NCI-H82 treated with DMSO at 0.1 percent for 48 hours (cell line): ENCODE results near the gene ZNF324B.
"Not testable (repeated sequence)": the region's sequence is repeated elsewhere in the genome, so short reads cannot be mapped to it uniquely, and the experiment has no call there.

Experiments
- DNase-seq: peaks from one replicate; lab custom pipeline; 2025; ENCODE audit not compliant: unreplicated experiment; lab: John Stamatoyannopoulos, UW

The ZNF324B gene

DNA sequence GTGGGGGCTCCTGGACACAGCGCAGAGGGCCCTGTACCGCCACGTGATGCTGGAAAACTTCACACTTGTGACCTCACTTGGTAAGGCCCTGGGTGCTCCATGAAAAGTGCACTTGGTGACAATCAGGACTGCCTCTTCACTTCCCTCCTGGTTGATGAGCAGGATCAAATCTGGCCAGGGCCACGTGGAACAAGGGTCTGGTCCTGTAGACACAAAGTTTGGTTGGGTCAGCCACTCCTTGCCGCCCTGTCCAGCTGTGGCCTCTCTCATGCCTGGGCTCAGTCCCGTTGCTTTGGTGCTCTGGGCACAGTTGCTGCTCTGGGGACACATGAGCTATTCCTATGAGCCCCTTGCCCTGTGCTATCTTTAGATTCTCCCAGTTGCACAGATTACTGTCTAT, 2.3 kb downstream of the ZNF324B start:
- DNase-seq, result no peak

DNA sequence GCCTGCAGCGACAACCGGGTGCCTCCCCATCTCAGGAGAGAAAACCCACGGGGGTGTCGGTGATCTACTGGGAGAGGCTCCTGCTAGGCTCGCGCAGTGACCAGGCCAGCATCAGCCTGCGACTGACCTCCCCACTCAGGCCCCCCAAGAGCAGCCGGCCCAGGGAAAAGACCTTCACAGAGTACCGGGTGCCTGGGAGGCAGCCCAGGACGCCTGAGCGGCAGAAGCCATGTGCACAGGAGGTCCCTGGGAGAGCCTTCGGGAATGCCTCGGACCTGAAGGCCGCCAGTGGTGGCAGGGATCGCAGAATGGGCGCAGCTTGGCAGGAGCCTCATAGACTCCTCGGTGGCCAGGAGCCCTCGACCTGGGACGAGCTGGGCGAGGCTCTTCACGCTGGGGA, 3.9 kb downstream of the ZNF324B start:
- no peak for DNase-seq

DNA sequence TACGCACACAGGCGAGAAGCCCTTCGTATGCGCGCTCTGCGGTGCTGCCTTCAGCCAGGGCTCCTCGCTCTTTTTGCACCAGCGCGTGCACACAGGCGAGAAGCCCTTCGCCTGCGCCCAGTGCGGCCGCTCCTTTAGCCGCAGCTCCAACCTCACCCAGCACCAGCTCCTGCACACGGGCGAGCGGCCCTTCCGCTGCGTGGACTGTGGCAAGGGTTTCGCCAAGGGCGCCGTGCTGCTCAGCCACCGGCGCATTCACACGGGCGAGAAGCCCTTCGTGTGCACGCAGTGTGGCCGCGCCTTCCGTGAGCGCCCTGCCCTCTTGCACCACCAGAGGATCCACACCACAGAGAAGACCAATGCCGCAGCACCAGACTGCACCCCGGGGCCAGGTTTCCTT, 4.7 kb downstream of the ZNF324B start:
- no peak for DNase-seq

DNA sequence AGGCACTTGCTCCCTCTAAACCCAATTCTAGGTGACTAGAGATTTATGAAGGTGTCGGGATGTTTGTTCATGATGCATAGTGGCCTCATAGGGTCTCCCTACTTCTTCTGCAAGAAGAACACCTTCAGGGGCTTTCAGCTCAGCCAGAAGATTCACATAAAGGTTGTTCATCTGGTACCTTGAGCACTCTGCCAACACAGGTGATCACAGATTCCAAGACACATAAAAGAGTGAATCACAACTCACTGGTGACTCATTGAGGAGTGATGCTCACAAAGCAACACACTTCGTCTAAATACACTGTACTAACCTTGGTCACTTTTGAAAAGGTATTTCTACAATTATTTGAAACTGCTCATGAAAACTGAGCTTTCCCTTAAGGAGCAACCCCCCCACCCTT, 8.6 kb downstream of the ZNF324B start:
- no peak for DNase-seq

DNA sequence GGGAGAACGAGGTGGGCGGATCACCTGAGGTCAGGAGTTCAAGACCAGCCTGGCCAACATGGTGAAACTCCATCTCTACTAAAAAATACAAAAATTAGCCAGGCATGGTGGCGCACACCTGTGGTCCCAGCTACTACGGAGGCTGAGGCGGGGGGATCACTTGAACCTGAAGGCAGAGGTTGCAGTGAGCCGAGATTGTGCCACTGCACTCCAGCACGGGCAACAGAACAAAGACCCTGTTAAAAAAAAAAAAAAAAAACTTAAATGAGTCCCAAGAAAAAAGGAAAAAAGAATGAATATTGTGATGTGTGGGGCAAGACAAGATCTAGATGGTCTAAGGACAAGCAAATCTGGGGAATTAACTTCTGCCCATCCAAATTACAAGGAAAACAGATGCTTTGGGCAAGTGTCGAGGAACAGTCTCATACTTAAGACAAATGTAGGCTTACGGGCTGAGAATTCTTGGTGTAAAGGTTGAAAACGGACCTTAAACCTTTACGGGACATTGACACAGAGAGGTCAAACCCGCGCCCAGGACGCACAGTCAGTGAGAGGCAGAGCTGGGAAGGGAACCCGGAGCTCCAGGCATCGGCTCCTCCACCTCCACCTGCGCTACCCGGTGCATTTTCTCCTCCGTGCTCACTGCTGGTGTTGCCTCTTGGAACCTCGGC, 14.8 kb downstream of the ZNF324B start:
- DNase-seq, result no peak

DNA sequence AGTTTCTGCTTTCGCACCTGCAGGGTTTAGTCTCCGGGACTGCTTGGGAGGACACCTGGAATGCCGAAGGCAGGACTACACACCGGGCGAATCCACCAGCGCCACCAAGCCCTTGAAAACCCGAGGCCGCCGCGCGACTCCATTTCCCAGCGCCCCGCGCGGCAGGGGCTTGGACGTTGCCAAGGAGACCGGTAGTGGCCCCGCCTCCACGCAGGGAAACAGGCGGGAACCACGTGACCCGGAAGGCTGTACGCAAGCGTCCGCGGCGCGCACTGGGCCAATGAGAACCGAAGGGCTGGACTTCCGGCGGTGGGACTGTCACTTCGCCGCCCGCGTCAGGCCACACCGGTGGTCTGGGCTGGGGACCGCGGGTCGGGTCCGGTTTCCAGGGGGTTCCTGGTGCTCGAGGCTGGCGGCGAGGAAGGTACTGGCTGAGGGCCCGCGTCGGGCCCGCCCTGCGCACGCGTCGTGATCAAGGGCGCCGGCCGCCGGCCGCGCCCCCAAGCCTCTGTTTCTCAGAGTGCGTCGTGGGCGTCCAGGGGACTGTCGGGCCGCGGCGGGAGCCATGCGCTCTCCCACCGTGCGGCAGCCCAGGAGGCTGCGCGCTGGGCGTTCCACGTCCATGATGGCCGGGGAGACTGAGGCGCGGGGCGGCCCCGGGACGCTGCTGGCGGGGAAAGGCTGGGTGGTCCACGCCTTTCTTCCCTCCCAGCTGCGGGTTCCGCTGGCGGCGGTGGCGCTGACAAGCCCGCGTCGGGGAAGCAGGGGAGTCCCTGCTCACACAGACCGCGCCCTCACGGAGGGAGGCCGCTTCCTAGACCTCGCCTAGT, 15.6 kb downstream of the ZNF324B start, which contains the start of gene ZNF324:
TSS of gene ZNF324 (plus strand) at position 321 of the 830 bp plus-strand sequence. CDS start 2,106 bp downstream, outside the sequence.
- peak; percentile 93 for DNase-seq

DNA sequence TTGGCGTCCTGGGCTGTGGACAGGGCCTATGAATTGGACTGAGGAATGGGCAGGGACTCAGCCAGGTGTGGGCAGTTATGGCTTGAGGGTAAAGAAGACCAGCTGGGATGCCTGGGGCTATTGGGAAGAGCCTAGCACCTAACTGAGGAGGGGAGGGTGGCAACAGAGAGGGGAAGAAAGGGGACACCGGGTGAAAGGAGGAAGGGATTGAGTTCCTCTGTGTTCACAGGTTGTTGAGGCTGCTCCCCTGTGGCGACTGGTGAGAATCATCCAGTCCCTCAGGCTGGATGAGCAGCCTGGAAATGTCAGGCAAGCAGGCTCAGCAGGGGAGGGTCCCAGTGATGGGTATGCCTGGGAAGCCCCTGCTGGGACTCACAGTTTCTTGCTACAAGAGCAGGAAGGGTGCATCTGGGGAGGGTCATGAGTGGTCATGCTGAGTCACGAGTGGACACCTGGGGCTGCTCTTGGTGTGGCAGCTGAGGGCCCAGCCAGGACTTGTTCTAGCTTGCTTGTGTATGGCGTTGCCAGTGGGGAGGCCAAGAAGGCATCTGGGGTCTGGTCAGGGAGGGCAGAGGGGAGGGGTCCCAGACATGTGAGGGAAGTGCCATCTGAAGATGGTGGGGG, 16.9 kb downstream of the ZNF324B start:
- no peak for DNase-seq

DNA sequence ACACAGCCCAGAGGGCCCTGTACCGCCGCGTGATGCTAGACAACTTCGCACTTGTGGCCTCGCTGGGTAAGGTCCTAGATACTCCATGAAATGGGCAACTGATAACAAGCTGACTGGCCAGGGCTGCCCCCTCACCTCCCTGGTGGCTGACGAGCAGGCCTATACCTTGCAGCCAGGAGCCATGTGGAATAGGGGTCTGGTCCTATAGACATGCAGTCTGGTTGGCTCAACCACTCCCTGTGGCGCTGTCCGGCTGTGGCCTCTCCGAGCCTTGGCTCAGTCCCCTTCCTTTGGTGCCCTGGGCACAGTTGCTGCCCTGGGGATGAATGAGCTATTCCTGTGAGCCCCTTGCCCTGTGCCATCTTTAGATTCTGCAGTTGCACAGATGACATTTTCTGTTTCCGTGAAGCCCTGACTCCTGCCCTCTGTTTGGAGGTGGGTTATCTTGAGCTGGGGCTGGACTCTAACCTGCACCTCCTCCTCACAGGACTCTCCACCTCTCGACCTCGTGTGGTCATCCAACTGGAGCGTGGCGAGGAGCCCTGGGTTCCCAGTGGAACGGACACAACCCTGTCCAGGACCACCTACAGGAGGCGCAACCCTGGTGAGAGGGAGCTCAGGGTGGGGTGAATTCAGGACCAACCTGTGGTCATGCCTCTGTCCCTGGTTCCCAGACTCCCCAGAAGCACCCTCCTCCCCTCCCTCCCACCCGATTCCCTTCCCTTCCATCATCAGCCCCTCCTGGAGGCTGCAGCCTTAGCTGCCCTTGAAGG, 18.0 kb downstream of the ZNF324B start:
- DNase-seq, result no peak

DNA sequence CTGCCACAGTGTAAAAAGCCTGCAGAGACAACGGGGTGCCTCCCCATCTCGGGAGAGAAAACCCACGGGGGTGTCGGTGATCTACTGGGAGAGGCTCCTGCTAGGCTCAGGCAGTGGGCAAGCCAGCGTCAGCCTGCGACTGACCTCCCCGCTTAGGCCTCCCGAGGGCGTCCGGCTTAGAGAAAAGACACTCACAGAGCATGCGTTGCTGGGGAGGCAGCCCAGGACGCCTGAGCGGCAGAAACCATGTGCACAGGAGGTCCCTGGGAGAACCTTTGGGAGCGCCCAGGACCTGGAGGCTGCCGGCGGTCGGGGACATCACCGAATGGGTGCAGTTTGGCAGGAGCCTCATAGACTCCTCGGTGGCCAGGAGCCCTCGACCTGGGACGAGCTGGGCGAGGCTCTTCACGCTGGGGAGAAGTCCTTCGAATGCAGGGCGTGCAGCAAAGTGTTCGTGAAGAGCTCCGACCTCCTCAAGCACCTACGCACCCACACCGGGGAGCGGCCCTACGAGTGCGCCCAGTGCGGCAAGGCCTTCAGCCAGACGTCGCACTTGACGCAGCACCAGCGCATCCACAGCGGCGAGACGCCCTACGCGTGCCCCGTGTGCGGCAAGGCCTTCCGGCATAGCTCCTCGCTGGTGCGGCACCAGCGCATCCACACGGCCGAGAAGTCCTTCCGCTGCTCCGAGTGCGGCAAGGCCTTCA, 19.6 kb downstream of the ZNF324B start:
- DNase-seq, result not testable (repeated sequence)

DNA sequence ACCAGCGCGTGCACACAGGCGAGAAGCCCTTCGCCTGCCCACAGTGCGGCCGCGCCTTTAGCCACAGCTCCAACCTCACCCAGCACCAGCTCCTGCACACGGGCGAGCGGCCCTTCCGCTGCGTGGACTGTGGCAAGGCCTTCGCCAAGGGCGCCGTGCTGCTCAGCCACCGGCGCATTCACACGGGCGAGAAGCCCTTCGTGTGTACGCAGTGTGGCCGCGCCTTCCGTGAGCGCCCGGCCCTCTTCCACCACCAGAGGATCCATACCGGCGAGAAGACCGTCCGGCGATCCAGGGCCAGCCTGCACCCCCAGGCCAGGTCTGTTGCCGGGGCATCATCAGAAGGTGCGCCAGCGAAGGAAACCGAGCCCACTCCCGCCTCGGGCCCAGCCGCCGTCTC, 20.3 kb downstream of the ZNF324B start:
- DNase-seq, result no peak

DNA sequence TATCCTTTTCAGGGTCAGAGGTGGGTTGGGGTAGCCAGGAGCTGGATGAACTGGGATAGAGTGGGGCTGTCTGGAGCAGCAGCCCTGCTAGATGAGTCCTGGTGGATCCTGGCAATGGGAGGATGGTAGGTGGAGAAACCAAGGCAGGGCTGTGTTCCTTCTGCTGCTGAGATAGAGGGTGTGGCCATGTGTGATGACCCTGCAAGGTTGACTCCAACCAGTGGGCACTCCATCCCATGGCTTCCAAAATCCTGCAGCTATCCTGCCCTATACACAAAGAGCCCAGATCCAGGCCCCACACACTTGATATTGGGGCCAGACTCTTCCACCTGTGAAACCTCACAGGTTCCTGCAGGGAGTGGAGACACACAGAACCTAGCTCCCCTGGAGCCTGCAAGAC, 22.4 kb downstream of the ZNF324B start:
- no peak for DNase-seq

DNA sequence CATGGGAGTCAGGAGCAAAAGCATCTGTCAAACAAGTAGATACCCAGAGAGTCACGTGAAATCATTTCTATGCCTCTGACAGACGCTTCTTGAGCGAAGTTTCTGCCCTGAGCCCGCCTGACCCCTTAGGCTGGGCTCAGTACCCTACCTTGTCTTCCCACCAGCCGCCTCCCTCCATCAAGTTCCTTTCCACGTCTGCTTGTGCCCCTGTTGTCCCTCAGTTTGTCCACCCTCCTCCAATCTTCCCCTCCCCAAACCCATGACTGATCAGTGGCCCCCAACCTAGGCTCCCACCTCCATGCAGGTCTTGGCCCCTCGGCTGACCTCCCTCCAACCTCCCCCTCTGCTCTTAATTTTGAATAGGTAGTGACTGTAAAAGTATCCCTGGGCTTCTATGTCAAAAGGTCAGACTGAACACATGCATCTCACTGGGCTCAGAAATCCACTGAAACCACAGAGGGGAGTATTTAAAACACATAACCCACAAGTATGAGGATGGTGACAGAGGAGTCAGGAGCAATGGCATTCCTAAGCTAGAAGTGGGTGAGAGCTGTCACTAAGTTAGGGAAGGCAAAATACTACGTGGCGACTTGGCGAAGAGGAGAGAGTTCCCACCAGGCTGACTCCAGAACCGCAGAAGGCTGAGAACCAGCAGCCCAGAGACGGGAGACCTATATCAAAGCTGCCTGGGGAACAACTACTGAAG, 23.0 kb downstream of the ZNF324B start:
- no peak for DNase-seq

DNA sequence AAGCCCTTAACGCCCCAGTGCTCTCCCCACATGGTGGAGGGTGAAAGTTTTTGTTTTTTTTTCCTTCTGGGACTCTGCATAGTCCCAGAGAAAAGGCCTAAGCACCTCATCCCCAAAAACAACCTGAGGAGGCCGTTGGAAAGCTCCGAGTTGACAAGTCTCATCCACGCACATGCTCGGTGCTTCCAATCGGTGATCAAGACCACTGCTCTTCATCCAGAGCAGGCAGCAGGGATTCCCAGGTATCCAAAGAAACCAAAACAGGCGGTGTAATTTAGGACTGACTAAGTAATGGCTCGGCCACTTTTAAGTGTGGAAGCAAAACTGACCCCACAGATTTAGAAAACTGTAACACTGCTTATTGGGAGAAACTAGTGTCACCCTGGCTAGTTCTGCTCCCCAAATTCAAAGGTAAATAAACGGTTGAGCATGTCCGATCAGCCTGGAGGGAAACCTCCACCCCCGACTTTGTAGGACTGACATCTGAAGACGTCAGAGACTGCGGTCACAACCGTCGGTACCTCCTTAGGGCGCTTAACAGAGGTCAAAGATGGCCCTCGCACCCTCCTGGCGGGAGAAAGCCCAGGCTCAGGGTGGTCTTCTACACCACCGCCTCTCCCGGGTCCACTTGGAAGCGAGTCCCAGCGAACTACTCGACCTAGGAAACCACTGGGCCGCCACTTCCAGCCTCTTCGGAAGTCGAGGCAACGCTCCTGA, 23.7 kb downstream of the ZNF324B start:
- DNase-seq, result no peak

DNA sequence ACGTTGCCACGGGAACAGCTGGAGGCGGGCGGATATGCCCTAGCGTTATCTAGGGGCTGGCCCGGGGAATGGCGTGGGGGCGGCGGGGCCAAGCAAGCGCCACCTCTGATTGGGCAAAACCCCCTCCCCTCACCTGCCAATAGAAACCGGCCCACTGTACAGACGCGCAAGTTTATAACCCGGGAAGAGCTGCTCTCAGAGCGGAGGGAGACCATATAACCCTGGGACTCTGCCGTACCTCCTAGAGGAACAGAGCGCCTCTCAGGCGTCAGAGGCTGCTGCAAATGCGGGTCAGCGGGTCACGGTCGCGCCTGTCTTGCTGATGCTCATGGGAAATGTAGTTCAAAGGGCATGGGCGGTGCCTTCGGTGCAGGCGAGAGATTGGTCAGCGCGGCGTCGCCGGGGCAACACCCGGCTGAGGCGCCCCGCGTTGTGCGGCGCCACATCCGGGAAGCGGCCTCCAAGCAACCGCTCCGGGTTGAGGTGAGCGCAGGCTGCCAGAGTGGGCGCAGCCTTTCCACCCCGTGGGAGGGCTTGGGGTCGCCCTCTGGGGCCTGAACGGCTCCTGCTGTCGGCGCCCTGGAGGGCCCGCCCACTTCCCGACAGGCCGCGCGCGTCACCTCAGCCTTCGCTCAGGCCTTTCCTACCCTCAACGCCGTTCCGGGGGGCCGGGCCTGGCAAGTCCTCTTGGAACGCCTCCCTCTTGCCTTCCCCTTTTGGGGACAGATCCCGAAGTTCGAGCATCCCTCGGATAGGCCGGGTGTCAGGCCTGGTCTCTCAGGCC, 24.5 kb downstream of the ZNF324B start, which contains the start of gene ZNF446:
TSS of gene ZNF446 (plus strand) at position 639 of the 784 bp plus-strand sequence. CDS start 867 bp downstream, outside the sequence.
- DNase-seq, result peak; percentile 94

DNA sequence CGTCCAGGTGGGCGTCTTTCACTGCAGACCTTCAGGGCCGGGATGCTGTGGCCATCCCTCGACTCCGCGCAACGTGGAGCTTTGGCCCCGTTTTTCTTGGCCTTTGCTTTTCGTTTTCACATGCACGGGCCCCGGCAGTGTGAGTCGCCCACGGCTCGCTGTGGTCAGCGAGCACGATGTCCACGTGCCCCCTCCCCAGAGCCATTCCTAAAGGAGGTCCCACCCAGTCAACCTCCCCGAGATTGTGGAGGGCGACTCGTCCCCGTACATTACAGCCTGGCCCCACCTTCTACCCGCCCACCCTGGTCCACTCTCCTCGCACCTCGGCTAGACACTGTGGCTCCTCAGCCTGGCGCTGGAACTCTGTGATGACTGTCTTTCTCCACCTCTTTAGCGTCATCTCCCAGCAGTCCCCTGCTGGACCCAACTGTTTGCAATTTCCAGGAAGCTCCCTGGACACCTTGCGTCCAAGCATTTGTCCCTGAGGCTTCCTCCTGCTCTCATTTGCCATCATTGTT, 25.1 kb downstream of the ZNF324B start:
- DNase-seq, result no peak

DNA sequence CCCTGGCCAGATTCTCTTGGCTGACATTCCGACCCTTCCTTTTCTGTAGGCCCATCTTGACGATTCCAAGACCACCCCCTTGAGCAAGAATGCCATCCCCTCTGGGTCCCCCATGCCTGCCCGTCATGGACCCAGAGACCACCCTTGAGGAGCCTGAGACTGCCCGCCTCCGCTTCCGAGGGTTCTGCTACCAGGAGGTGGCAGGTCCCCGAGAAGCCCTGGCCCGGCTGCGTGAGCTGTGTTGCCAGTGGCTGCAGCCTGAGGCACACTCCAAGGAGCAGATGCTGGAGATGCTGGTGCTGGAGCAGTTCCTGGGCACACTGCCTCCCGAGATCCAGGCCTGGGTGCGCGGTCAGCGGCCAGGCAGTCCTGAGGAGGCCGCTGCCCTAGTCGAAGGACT, 25.7 kb downstream of the ZNF324B start:
- DNase-seq, result no peak

DNA sequence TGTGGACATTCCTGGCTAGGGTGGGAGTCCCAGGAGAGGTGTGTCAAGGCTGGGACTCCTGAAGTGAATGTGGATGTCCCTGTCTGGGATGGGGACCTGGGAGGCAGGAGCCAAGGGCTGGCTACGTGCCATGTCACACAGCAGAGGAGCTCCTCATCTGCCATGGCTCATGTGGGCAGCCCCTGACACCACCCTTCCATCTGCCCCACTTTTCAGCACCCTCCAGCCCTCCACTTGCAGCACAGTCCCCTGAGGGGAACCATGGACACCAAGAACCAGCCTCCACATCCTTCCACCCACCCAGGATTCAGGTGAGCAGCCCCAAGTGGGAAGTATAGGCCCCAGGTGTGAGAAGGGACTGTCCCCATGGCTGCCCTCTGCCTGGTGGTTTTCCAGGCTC, 26.4 kb downstream of the ZNF324B start:
- DNase-seq, result no peak

DNA sequence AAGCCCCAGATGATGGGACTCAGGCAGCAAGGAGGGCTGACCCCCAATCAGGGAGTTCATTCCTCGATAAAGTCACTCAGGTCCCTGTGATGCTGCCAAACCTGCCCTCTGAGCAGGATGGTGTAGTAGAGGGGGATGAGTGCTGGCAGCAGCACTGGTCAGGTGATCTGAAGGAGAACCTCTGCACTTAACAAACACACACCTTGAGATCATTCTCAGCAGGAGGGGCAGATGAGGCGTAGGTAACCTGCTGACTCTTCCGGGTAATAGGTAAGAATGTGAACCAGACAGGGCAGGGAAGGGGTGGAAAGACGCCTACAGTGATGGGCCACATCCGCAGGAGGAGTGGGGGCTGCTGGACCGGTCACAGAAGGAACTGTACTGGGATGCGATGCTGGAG, 27.9 kb downstream of the ZNF324B start:
- no peak for DNase-seq
